M059J (cell line): Measurements from ENCODE around the gene SMAD4. TPM values are rescaled to one million over a fixed set of nuclear protein-coding genes. Genes with fewer than 3 reads are reported as not detected.
A peak's percentile ranks its signal among the peaks of the same experiment; 100 is the strongest.
"Not testable (repeated sequence)": the region's sequence is repeated elsewhere in the genome, so short reads cannot be mapped to it uniquely, and the experiment has no call there.

ENCODE experiments used
- DNase-seq: peaks from one replicate; pipeline ENCODE4 v3.0.0-alpha.2; 2012; ENCODE audit warnings: low read depth
- total RNA-seq: library from RNA; depleted of rRNA; stranded (reverse); fragments of >200 nt; shearing (Covaris generic); gene quantifications from 2 replicates; pipeline ENCODE4 v1.2.3, GENCODE V29; 2014; rRNA removed

Gene SMAD4
- total RNA-seq = 73.1 and 110 TPM in 2 replicates

DNA sequence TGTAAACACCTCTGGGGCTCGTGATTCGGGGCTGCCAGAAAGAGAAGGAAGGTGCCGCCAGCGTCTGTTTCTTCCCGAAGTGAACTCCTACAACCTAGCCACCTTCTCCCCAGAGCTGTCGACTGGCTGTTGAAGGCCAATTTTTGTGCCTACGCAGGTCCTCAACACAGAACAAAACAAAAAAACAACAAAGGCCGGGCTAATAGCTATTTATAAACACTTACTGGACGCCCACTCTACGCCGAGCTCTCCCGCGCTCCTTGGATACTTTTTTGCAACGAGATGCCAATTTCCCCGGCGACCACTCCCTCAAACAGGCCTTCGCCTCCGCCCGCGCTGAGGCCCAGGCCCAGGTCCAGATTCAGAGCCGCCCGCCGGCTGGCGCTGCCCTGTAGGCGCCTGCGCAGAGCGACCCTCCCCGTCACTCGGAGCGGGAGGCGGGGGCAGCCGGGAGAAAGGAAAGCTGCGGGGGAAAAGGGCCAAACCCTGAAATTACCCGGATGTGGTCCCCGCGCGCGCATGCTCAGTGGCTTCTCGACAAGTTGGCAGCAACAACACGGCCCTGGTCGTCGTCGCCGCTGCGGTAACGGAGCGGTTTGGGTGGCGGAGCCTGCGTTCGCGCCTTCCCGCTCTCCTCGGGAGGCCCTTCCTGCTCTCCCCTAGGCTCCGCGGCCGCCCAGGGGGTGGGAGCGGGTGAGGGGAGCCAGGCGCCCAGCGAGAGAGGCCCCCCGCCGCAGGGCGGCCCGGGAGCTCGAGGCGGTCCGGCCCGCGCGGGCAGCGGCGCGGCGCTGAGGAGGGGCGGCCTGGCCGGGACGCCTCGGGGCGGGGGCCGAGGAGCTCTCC is at the start of gene SMAD4:
Gene SMAD4, plus strand, starts transcription at position 520 of the 843 bp plus-strand sequence. CDS start 16,834 bp downstream, outside the sequence.
- peak; percentile 93 for DNase-seq

DNA sequence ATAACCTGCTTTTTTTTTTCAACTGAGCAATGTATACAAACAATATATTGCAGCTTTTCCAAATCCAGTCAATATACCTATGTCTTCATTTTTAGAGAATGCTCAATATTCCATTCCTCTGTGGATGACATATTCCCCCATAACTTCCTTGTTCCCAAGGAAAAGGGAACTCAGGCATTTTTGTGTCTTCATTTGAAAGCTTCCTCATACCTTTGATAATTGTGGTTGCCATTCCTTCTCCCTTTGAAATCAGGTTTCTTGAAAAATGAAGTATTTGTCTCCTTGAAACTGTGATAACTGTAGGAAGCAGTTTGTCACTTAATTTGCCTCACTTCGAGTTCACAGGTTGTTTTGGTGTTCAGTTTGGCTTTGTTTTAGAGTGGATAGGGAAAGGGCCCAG is 48.6 kb upstream of the SMAD4 start:
- DNase-seq = no peak

DNA sequence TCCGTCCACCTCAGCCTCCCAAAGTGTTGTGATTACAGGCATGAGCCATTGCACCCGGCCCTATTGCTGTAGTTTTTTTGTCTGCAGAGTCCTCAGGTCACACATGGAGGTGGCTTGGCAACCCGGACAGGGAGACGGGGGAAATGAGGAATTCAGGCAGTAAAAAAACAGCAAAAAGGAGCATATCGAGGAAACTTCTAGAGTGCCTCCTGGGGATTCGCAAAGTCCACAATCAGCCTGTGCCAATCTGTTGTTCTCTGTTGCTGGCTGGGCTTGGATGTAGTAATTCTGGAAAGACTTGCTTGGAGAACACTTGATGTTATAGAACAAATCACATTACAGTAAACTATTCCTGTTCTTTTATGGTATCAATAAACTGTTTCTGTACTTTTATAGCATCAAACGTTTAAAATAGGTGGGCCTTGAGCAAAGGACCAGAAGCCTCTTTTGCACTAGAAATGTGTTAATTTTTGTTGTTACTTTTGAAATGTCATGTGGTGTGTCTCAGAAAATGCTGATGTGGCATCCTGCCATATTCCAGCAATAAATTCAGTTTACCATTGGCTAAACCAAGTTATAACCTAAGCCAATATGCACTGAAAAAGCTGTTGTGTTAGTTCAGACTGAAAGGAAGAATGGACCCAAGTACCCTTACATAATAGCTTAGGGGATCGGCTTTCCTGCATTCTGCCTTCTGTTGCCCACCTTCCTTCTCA is 47.8 kb upstream of the SMAD4 start:
- DNase-seq = no peak

DNA sequence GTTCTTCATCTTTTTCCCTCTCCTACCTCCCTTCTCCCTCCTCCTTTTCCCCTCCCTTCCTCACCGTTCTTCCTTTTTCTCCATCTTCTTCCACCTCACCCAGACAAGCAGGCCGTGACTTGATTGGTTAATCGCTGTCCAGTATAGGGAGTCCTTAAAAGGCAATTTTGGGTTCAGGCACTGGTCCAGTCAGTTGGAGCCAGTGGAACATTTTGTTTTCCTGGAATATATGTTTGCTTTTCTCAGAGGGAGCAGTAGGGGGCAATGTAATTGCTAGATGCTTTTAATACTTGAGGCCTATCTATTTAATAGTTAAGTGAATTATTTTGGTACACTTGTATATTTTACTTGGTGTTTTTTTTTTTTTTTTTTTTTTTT is 47.2 kb upstream of the SMAD4 start:
- peak; percentile 6 for DNase-seq

DNA sequence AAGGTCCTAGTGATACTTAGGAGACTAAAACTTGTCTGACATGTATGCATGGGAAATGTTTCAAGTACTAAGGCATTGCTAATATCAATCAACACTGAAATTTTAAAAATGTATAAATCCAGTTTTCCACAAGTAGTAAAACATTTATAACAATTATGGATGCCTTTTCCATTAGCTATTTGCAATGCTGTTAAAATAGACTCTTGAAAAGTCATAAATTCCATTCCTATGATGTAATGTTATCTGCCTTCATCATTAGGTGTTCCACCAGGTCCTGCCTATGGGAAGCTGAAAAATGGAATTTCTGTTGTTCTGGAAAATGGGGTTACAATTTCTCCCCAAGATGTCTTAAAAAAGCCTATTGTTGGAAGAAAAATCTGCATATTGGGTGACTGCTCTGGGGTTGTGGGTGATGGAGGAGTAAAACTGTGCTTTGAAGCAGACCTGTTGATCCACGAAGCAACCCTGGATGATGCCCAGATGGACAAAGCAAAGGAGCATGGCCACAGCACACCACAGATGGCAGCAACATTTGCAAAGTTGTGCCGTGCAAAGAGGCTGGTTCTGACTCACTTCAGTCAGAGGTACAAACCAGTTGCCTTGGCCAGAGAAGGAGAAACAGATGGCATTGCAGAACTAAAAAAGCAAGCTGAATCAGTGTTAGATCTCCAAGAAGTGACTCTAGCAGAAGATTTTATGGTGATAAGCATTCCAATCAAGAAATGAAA is 43.5 kb upstream of the SMAD4 start:
- DNase-seq = peak; percentile 71

DNA sequence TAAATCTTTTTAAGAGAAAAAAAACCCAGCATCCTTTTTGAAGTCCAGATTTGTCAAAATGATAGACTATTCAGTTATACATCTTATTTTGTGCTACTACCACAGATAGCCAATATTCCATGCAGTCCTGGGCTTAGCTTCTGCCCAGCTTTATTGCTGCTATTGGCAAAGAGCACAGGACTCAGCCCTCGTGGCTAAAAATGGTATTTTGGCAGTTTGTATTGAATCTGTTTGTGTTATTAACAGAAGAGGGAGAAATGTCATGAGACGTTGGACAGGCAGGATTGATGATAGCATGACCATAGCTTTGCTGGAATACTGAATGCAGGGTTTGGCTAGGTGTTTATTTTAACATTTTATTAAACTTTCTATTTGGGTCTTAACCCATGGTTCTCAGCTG is 42.8 kb upstream of the SMAD4 start:
- DNase-seq = peak; percentile 12

DNA sequence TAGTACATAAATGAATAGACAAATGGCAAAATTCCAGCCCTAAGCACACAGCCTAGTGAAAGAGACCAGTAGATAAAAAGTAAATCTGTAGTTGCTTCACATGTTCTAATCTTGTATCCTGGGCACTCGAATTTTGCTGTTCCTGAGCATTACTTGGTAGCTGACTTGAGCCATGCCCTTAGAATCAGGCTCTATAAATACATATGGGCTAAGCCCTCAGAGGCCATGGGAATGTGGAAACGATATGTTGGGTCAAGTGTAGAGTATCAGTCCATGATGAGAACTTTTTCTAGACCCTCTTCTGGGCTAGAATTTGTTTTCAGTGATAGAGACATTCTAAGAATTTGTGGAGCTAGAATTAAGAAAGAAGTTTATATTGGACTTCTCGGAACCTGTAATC is 40.3 kb upstream of the SMAD4 start:
- DNase-seq = no peak

DNA sequence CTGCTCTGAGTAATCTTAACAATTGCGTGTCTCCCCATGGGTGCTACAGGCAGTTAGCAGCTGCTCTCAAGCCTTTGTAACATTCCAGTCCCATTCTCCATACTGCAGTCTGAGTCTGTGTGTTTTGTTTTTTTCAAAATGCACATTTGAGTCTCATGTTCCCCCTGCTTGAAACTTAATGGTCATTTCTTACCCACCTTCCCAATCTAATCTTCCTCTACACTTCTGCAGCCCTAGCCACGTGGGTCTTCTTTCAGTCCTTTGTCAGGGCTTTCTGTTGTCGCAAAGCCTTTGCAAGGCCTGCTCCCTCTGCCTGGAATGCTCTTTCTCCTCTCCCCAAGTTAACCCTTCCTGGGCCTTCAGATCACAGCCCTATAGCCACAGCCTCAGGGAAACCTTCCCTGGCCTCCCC is 37.7 kb upstream of the SMAD4 start:
- no peak for DNase-seq

DNA sequence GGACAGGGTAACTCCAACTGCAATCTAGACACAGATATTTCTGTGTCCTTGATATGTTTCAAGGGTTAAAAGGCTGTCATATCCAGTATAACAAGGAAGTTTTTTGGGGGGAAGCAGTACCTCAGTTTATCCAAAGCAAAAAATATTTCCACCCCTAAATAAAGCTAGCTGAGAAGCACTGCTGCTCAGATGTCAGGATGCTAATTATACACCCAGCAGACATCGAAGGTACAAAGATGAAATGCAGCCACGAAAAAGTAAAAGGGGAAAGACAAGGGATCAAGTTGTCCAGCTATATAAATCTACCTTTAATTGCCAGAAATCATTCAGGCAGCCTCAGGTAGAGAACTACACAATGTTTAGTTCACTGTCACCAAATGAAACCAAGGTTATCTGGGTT is 36.0 kb upstream of the SMAD4 start:
- DNase-seq = no peak

DNA sequence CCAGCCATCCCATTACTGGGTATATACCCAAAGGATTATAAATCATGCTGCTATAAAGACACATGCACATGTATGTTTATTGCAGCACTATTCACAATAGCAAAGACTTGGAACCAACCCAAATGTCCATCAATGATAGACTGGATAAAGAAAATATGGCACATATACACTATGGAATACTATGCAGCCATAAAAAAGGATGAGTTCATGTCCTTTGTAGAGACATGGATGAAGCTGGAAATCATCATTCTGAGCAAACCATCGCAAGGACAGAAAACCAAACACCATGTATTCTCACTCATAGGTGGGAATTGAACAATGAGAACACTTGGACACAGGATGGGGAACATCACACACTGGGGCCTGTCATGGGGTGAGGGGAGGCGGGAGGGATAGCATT is 26.8 kb upstream of the SMAD4 start:
- DNase-seq = not testable (repeated sequence)

DNA sequence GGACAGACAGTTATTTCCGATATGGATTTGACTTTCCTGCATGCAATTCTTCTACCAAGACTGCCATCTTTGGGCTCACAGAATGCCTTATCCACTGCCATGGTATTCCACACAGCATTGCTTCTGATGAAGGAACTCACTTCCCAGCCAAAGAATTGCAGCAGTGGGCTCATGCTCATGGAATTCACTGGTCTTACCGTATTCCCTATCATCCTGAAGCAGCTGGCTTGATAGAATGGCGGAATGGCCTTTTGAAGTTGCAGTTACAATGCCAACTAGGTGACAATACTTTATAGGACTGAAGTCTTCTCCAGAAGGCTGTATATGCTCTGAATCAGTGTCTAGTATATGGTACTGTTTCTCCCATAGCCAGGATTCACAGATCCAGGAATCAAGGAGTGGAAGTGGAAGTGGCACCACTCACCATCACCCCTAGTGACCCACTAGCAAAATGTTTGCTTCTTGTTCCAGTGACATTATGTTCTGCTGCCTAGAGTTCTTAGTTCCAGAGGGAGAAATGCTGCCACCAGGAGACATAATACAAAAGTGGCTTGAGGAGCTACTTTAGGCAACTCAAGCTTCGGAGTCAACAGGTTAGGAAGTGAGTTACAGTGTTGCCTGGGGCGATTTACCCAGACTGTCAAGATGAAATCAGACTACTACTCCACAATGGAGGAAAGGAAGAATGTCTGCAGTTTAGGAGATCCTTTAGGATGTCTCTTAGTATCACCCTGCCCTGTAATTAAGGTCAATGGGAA is 23.8 kb upstream of the SMAD4 start:
- DNase-seq = peak; percentile 41

DNA sequence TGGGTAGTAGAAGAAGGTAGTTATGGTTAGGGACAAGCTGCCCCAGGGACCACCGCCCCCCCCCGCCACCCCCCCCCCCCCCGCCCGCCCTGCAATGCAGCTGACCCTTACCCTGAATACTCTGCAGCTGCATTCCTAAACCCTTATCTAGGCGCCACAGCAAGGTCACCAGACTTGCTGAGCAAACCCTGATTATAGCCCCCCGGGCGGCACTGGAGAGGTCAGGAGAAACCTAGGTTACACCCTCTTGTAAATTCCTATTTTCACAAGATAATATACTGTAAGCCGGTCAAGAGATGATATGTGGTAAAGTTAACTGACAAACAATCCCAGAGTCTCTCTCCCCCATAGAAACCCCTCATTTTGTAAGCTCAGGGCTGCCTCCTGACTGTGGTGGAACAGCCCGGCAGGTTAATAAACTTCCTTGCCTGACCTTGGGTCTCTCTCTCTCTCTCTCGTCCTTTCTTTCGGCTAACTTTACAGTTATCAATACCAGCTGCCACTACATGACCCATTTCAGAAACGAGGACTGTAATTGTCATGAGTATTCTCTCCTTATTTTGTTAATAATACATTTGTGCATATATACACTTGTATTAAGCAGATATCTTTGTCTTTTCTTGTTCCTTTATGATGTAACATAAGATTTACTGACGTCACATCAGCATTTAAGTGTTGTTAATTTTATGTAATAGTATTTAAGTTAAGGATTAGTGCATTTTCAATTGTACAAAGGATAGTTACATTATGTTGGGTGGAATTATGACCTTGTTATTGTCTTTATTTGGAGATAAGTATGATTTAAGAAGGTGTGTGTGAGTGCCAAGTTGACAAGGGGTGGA is 22.8 kb upstream of the SMAD4 start:
- DNase-seq = no peak

DNA sequence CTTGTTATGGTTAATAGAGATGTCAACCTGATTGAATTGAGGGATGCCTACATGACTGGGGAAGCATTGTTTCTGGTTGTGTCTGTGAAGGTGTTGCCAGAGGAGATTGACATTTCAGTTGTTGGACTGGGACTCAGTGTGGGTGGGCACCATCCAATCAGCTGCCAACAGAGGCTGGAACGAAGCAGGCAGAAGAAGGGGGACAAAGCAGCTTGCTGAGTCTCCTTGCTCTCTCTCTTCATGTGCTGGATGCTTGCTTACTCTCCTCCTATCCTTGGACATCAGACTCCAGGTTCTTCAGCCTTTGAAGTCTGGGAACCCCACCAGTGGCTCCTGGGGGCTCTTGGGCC is 22.2 kb upstream of the SMAD4 start:
- no peak for DNase-seq

DNA sequence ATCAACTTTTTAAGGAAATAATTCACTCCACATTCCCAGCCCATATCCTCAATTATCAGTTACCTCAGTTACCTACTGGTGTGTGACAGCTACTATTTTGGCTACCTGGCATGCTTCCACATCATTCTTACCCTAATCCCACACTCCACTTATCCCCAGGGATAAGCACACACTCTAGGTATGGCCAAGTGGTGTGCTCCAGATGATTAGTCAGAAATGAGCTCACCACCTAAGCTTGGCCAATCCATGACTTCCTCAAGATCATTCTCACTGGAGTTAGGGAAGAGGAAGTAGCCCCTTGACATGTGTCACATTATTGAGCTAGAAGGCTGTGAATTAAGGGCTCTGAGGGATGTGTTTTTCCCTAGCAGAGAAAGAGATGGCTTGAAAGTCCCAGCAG is 20.9 kb upstream of the SMAD4 start:
- peak; percentile 40 for DNase-seq

DNA sequence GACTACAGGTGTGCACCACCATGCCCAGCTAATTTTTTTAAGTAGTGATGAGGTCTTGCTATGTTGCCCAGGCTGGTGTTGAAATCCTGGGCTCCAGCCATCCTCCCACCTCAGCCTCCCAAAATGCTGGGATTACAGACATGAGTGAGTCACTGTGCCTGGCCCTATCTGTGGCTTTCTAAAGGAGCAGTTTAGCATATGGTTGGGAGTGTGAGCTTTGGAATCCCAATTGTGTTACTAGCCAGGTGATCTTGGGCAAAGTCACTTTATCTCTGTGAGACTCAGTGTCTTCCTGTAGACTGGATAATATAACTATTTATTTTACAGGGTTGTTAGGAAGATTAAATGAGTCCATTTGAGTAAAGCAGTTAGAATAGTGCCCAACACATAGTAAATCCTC is 19.8 kb upstream of the SMAD4 start:
- DNase-seq = no peak

DNA sequence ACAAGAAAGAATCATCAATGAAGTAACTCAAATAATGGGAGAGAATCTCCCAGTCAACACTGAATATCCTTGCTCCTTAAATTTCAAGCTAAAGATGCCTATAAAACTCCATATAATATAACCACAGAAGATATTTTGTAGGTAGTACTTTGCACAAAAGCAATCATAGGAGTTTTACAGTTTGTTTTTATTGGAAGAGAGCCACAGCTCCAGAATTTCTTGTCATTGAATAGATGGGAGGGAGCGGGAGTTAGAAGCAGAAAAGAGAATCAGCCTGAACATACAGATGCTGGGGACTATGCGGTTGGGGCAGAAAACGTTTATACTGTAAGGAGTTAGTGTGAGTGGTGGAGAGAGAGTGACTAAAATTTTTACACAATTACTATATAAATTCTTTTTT is 18.3 kb upstream of the SMAD4 start:
- DNase-seq = no peak

DNA sequence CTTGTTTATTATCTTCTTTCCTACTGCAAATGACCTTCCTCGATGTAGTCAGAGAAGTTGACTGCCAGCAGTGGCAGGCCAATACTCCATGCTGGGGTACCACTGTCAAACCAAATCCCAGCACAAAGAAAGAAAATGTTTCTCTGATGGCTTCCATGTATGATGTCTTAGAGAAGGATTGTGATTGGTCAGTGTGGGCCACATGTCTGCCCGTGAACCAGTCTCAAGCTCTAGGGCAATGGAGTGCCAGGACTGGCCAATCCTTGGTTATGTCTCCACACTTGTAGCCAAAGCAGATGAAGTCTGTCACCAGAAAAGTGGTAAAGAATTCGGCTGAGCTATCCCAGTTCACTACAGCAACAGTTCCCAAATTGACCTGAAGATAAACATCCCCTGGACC is 17.6 kb upstream of the SMAD4 start:
- DNase-seq = no peak

DNA sequence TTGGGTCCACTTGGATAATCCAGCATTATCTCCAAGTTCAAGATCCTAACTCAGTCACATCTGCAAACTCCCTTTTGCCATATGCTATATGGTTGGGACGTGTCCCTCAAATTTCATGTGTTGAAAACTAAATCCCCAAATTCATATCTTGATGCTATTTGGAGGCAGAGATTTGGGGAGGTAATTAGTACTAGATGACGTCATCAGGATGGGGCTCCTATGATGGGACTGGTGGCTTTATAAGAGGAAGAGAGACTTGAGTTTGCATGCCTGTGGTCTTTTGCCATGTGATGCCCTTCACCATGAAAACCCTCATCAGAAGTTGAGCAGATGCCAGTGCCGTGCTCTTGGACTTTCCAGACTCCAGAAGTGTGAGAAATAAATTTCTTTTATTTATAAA is 16.8 kb upstream of the SMAD4 start:
- DNase-seq = no peak

DNA sequence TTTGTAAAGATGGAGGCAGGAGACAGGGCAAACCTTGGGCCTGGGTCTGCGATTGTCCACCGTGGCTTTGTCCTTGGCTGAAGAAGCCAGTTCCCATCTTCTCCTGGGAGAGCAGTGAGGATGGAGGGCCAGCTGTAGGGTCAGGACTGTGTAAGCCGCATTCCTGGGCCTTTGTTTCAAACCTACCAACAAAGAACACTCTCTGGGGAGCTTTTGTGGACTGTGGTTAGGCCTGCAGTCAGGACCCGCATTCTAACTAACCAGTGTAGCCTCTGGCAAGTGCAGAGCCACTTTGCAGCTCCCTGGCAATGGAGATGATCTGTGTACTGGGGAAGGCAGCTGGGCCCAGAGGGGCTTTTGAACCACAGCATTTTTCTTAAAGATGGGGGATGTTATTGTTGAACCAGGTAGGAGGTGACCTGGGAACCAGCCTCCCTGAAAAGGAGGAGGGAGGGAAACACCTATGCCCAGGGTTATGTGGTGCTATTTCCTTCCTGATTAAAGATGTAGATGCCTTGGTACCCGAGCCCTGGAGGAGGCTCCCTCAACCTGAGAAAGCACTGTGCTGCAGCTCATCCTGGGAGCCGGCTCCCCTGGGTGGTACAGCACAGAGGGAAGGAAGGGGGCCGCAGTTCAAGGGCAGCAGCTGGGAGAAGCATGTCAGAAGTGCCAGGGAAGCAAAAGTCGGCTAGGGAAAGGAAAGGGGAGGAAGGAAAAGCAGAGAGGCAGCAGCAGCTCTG is 12.7 kb upstream of the SMAD4 start:
- DNase-seq = peak; percentile 26

DNA sequence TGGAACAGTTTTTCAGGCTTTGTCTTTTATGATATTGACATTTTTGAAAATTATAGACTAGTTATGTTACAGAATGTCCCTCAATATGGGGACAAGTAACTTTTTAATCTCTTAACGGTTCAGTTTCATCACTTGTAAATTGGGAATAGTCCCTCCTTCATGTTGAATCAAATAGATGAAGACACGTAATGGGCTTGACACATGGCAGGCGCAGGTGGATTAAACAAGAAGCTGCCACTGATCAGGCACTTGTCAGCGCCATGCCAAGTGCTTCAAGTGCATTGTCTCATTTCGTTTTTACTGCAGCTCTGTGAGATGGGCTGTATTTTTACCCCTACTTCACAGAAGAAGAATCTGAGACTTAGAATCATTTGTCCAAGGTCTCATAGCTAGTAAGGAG is 9.5 kb upstream of the SMAD4 start:
- DNase-seq = no peak
